ENCODE results near the gene MARVELD2. TPM values are rescaled to one million over a fixed set of nuclear protein-coding genes. Genes with fewer than 3 reads are reported as not detected.
"Not testable (repeated sequence)": the region's sequence is repeated elsewhere in the genome, so short reads cannot be mapped to it uniquely, and the experiment has no call there.

Gene MARVELD2, protein sequence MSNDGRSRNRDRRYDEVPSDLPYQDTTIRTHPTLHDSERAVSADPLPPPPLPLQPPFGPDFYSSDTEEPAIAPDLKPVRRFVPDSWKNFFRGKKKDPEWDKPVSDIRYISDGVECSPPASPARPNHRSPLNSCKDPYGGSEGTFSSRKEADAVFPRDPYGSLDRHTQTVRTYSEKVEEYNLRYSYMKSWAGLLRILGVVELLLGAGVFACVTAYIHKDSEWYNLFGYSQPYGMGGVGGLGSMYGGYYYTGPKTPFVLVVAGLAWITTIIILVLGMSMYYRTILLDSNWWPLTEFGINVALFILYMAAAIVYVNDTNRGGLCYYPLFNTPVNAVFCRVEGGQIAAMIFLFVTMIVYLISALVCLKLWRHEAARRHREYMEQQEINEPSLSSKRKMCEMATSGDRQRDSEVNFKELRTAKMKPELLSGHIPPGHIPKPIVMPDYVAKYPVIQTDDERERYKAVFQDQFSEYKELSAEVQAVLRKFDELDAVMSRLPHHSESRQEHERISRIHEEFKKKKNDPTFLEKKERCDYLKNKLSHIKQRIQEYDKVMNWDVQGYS
- not detected for total RNA-seq

DNA sequence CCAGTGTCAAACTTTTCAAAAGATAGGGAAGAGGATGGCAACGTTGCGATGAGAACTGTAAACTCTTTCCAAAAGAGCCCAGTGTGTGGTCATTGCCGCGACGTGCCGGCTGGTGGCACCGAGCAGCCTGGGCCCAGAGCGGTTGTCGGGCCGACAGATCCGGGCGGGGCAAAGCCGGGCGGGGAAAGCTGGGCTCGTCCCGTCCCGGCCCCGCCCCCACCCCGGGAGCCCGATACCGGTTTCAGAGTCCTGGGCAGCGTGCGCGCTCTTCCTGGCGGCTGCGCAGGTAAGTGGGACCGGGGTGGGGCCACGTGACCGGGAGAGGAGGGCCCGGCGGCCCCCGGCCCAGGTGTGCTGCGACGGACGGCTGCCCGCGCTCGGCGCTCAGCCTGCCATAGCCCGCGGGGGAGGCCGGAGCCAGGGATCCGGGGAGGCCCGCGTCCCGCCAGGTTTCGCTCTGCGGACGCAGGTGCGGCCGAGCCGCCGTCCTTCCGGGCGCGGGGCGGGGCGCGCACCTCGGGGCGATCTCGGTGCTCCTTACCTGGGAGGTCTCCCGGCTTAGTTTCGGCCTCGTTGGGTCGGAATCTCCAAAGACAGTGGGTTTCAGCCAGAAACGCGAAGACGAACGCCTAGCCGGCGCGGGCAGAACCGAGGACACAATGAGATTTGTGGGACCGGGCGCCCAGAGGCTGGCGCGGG lies at the start of gene MARVELD2:
MARVELD2 (plus strand) TSS at position 232 of the 699 bp plus-strand sequence. CDS start 4,270 bp downstream, outside the sequence.
- TF ChIP-seq, protein P1, sequence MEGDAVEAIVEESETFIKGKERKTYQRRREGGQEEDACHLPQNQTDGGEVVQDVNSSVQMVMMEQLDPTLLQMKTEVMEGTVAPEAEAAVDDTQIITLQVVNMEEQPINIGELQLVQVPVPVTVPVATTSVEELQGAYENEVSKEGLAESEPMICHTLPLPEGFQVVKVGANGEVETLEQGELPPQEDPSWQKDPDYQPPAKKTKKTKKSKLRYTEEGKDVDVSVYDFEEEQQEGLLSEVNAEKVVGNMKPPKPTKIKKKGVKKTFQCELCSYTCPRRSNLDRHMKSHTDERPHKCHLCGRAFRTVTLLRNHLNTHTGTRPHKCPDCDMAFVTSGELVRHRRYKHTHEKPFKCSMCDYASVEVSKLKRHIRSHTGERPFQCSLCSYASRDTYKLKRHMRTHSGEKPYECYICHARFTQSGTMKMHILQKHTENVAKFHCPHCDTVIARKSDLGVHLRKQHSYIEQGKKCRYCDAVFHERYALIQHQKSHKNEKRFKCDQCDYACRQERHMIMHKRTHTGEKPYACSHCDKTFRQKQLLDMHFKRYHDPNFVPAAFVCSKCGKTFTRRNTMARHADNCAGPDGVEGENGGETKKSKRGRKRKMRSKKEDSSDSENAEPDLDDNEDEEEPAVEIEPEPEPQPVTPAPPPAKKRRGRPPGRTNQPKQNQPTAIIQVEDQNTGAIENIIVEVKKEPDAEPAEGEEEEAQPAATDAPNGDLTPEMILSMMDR (IDR thresholded peaks at IDR 0.05), result peak in 1 of 3 experiments; percentile 25
- intact Hi-C loops (cut with DNase I), result no loop called here
- Histone ChIP-seq H3K4me1 (no peaks in the 10 kb centered on the region), H3K9me3 (no peaks in the 10 kb centered on the region), H3K27ac (no peak within 1 kb of the TSS), H3K36me3 (peaks cover 19 to 33% of the 10 kb centered on the region in 2 donors), H3K4me3 (peak within 1 kb of the TSS; percentile 77), H3K27me3 (no peaks in the 10 kb centered on the region)
- DNase-seq (ENCODE audit: low spot score in 2 of 2), result peak in 1 of 2 donors; percentile 69

DNA sequence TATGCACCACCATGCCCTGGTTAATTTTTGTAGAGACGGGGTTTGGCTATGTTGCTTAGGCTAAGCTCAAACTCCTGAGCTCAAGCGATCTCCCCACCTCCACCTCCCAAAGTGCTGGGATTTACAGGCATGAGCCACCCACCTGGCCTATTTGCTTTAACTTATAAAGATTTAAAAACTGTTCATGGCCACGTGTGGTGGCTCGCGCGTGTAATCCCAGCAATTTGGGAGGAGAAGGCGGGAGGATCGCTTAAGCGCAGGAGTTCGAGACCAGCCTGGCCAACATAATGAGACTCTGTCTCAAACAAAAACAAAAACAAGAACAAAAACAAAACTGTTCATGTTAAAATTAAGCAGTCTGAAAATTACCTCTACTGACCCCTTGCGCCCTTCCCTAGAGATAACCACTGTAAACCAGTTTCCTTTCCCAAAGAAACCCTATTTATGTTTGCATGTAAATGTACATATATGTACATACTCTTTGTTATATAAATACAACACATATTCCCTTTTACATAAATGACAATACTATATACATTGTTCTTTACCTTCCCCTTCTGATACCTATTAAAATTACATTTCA lies 47.1 kb upstream of the MARVELD2 start:
- Histone ChIP-seq H3K27me3 (no peaks in the 10 kb centered on the region), H3K9me3 (no peaks in the 10 kb centered on the region), H3K36me3 (peaks cover 17 to 29% of the 10 kb centered on the region in 2 donors), H3K4me3 (peak overlapping the region; percentile 21 to 70), H3K27ac (peak overlapping the region in 1 of 2 donors; percentile 90), H3K4me1 (peaks cover 7 to 18% of the 10 kb centered on the region in 2 donors)
- no peak for DNase-seq (ENCODE audit: low spot score in 2 of 2)
- TF ChIP-seq, protein P1 (IDR thresholded peaks at IDR 0.05), result no peak
- intact Hi-C loops (cut with DNase I), result loop anchor here (2.0 kb wide), 2 partner anchors 35 to 201 kb away; partner anchors contain the start of genes CCDC125 and CCNB1

DNA sequence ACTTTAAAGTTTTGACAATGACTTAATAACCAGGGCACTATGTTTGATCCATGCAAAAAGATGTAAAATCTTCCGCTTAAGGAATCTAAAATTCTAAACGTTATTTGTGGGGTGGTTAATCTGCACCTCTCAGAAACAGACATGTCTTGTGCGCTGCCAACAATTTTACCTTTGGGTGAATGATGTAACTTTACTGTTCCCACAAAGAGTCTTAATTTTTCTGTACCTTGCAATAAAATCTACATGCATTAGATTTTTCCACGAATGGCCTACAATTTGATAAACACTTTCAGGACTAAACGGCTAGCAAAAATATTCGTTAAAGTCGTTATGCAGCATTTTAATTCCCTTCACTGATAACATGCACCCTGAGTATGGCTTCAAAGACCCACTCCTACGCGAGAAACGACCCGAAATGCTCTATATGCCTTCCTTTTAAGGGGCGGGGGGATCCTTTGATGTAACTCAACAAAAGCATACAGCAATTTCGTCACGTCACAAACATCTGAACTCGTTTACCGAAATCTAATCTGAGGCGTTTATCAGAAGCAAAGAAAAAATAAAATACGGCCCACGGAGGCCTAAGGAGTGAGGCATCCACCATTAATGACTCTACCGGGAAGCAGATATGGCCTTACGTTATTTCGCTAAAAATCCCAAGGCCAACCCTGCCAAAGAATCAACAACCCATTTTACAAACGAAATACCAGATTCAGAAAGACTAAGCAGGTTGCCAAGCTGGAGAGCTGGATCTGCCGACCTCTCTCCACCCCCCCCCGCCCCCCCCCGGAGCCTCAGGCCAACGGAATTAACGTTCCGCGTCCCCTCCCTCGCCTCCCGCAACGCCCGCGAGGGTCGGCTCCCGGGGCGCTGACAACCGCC lies 46.2 kb upstream of the MARVELD2 start:
- intact Hi-C loops (cut with DNase I), result loop anchor here (1.0 to 2.0 kb wide), 4 partner anchors 36 to 275 kb away; partner anchors contain the start of genes CCDC125, CCNB1 and CDK7
- DNase-seq (ENCODE audit: low spot score in 2 of 2), result no peak
- H3K27me3 ChIP-seq, result no peaks in the 10 kb centered on the region
- peak overlapping the region; percentile 70 to 81 for H3K4me3 ChIP-seq
- TF ChIP-seq, protein P1 (IDR thresholded peaks at IDR 0.05), result no peak
- peak overlapping the region; percentile 90 to 94 for H3K27ac ChIP-seq
- H3K36me3 ChIP-seq, result peaks cover 17 to 21% of the 10 kb centered on the region in 2 donors
- H3K9me3 ChIP-seq, result no peaks in the 10 kb centered on the region
- H3K4me1 ChIP-seq, result peaks cover 7 to 18% of the 10 kb centered on the region in 2 donors

DNA sequence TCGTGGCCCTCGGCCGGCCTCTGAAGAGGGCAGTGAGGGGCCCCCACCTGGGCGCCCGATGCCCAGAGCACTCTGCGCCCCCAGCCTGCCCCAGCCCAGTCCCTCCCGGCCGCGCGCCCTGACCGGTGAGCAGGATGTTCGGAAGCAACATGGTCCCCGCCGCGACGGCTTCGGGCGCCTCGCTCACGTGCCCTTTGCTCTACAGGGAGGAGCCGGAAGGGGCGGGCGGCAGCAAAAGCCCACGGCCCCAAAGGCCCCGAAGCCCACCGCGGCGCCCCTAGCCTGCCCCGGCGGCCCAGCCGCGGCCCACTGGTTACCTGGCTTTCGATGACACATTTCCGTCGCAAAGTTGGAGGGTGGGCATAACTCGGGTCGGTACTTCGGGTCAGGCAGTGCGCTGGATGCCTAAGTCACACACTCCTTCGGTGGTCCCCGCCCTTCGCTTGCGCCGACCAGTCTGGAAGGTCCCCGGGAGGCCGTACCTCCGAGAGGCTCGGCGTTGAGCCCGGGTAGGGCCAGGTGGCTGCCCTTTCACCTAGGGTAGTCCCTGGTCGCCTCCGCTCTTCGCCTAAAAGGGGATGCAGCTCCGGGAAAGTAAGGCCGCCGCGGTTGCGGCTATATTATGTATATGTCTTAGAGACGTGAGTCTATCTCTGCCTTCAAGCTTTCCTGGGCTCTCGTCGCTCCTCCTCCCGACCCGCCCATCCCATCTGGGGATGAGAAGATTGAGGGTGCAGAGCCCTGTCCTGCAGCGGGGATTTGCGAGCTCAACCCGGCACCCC lies 45.4 kb upstream of the MARVELD2 start, which contains the start of the genes AK6, RAD17 and TAF9:
AK6 (minus strand) TSS at position 181 of the 782 bp plus-strand sequence; CDS start at position 151, 30 bp downstream.
RAD17 (plus strand) TSS at position 479 of the 782 bp plus-strand sequence. CDS start 2,391 bp downstream, outside the sequence.
TAF9 (minus strand) TSS at position 181 of the 782 bp plus-strand sequence. CDS start 3,783 bp downstream, outside the sequence.
- Histone ChIP-seq H3K4me1 (peaks cover 7 to 18% of the 10 kb centered on the region in 2 donors), H3K4me3 (peak within 1 kb of the TSS; percentile 70 to 81), H3K9me3 (no peaks in the 10 kb centered on the region), H3K36me3 (peaks cover 16 to 20% of the 10 kb centered on the region in 2 donors), H3K27ac (peak within 1 kb of the TSS; percentile 90 to 94), H3K27me3 (no peaks in the 10 kb centered on the region)
- DNase-seq (ENCODE audit: low spot score in 2 of 2), result peak; percentile 73 to 94
- TF ChIP-seq, protein P1 (IDR thresholded peaks at IDR 0.05), result no peak
- intact Hi-C loops (cut with DNase I), result loop anchor here (1.0 to 2.0 kb wide), 4 partner anchors 37 to 276 kb away; partner anchors contain the start of genes CCDC125, CCNB1 and CDK7

DNA sequence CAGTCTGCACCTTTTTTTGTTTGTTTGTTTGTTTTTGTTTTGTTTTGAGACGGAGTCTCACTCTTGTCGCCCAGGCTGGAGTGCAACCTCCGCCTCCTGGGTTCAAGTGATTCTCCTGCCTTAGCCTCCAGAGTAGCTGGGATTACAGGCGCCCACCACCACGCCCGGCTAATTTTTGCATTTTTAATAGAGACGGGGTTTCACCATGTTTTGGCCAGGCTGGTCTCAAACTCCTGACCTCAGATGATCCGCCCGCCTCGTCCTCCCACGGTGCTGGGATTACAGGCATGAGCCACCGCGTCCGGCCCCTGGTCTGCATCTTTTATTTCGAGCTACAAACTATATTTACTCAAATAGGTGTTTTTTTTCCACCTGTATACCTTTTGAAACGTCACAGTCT lies 44.6 kb upstream of the MARVELD2 start:
- Histone ChIP-seq H3K36me3 (peaks cover 14 to 24% of the 10 kb centered on the region in 2 donors), H3K27ac (peak overlapping the region in 1 of 2 donors; percentile 12), H3K4me3 (peak overlapping the region; percentile 70 to 81), H3K4me1 (peaks cover 7 to 18% of the 10 kb centered on the region in 2 donors)
- H3K27me3 ChIP-seq; DNase-seq (ENCODE audit: low spot score in 2 of 2); H3K9me3 ChIP-seq; intact Hi-C loops (cut with DNase I): not testable (repeated sequence)

All from ascending aorta (tissue), 2 donors.